SK-N-SH (cell line): ENCODE data around the gene GUCY1A1. TPM values are rescaled to one million over a fixed set of nuclear protein-coding genes. Genes with fewer than 3 reads are reported as not detected.

Experiments used
- CTCF ChIA-PET: fragments of 300-600, 350-600 bp; formaldehyde crosslinking; extraction: SDS; loops from one replicate; lab custom pipeline; 2021; lab: Yijun Ruan, JAX
- POLR2A ChIA-PET: fragments of 350-600 bp; sonication (Branson Sonifier 250); formaldehyde crosslinking; extraction: SDS; loops from one replicate; lab custom pipeline; 2020; ENCODE audit warnings: antibody characterized with exemption, inconsistent platforms; lab: Yijun Ruan, JAX
- DNase-seq: peaks from one replicate; pipeline ENCODE4 v3.0.0; 2012
- H2AFZ ChIP-seq: fragments of 200-600 bp; sonication (generic); 2 replicates; pipeline ENCODE4 v1.8.1; 2016; ENCODE audit warnings: antibody characterized with exemption, mild to moderate bottlenecking, low read depth
- H3F3A ChIP-seq: fragments of 200-600 bp; sonication (generic); replicated peaks from 2 replicates; pipeline ENCODE3; 2016; ENCODE audit warnings: antibody characterized with exemption, mild to moderate bottlenecking; ENCODE audit not compliant: insufficient read depth
- H3K27ac ChIP-seq, 2 experiments: fragments of 200-500 bp in 1 of 2; fragments of 200-600 bp in 1 of 2; sonication (Bioruptor generic) in 1 of 2; sonication (generic), shearing (Covaris generic) in 1 of 2; 2 replicates each; pipeline versions ENCODE4 v1.5.1 to v1.6.1; 2014 to 2016; ENCODE audit warnings: low read depth in 2 of 2, inconsistent platforms in 1 of 2, low read length in 1 of 2, mild to moderate bottlenecking in 1 of 2, mixed read lengths in 1 of 2
- H3K27me3 ChIP-seq: fragments of 200-600 bp; sonication (generic), shearing (Covaris generic); 2 replicates; pipeline ENCODE4 v1.6.1; 2016; ENCODE audit warnings: mixed run types; ENCODE audit not compliant: insufficient read depth
- H3K36me3 ChIP-seq, 2 experiments: fragments of 200-500 bp in 1 of 2; fragments of 200-600 bp in 1 of 2; sonication (Bioruptor generic) in 1 of 2; sonication (generic) in 1 of 2; replicated peaks in 1 of 2; 2 replicates each; pipeline versions ENCODE3 to v1.5.1; 2014 to 2016; ENCODE audit warnings: low read length in 1 of 2, mild to moderate bottlenecking in 1 of 2; ENCODE audit not compliant: insufficient read depth in 2 of 2, control insufficient read depth in 1 of 2
- H3K4me1 ChIP-seq, 2 experiments: fragments of 200-500 bp in 1 of 2; fragments of 200-600 bp in 1 of 2; sonication (Bioruptor generic) in 1 of 2; sonication (generic), shearing (Covaris generic) in 1 of 2; 2 replicates each; pipeline versions ENCODE4 v1.5.1 to v1.6.1; 2014 to 2016; ENCODE audit warnings: low read depth in 1 of 2, low read length in 1 of 2, mixed run types in 1 of 2; ENCODE audit not compliant: insufficient read depth in 2 of 2, control insufficient read depth in 1 of 2
- H3K4me2 ChIP-seq: fragments of 200-600 bp; sonication (generic), shearing (Covaris generic); 2 replicates; pipeline ENCODE4 v1.6.1; 2017; ENCODE audit warnings: mixed run types
- H3K4me3 ChIP-seq, 2 experiments: fragments of 200-500 bp in 1 of 2; fragments of 200-600 bp in 1 of 2; sonication (Bioruptor generic) in 1 of 2; sonication (generic), shearing (Covaris generic) in 1 of 2; 2 replicates each; pipeline versions ENCODE4 v1.5.1 to v1.8.1; 2014 to 2016; ENCODE audit warnings: low read depth in 2 of 2, inconsistent platforms in 1 of 2, low read length in 1 of 2, mild to moderate bottlenecking in 1 of 2, mixed read lengths in 1 of 2, moderate library complexity in 1 of 2
- H3K79me2 ChIP-seq: fragments of 200-600 bp; sonication (generic); 2 replicates; pipeline ENCODE4 v1.8.1; 2017; ENCODE audit warnings: mild to moderate bottlenecking; ENCODE audit not compliant: insufficient read depth
- H3K9ac ChIP-seq: fragments of 200-600 bp; sonication (generic); 2 replicates; pipeline ENCODE4 v1.6.1; 2017; ENCODE audit warnings: mixed run types
- H3K9me2 ChIP-seq: fragments of 200-600 bp; sonication (generic); 2 replicates; pipeline ENCODE4 v1.6.1; 2017; ENCODE audit warnings: mixed run types
- H3K9me3 ChIP-seq: fragments of 200-600 bp; sonication (generic); 2 replicates; pipeline ENCODE4 v1.6.1; 2017; ENCODE audit warnings: mixed run types, mild to moderate bottlenecking, moderate library complexity
- H4K20me1 ChIP-seq: fragments of 200-600 bp; sonication (generic); 2 replicates; pipeline ENCODE4 v1.6.1; 2017; ENCODE audit warnings: mild to moderate bottlenecking, mixed run types; ENCODE audit not compliant: insufficient read depth
- CHD2 ChIP-seq: fragments of 150-350 bp; IDR thresholded peaks from 2 replicates; pipeline ENCODE4 v1.6.1; 2018; ENCODE audit warnings: low read length; ENCODE audit not compliant: partially characterized antibody
- ELF1 ChIP-seq: IDR thresholded peaks from 2 replicates; pipeline ENCODE4 v1.4.0; 2012
- EP300 ChIP-seq, 2 experiments: IDR thresholded peaks; 2 replicates each; pipeline versions ENCODE4 v1.4.0 to v1.6.1; 2012; ENCODE audit warnings: borderline replicate concordance in 1 of 2, low read depth in 1 of 2, low read length in 1 of 2
- EZH2phosphoT487 ChIP-seq: fragments of 200-600 bp; sonication (generic); IDR thresholded peaks from 2 replicates; pipeline ENCODE4 v1.6.1; 2017; ENCODE audit warnings: low read depth, mixed run types, mild to moderate bottlenecking, antibody characterized with exemption, moderate library complexity, borderline replicate concordance
- FOXM1 ChIP-seq: IDR thresholded peaks from 2 replicates; pipeline ENCODE4 v1.4.0; 2012; ENCODE audit warnings: low read depth, mild to moderate bottlenecking
- MAX ChIP-seq: IDR thresholded peaks from 2 replicates; pipeline ENCODE4 v1.4.0; 2012; ENCODE audit warnings: low read depth
- MXI1 ChIP-seq: IDR thresholded peaks from 2 replicates; pipeline ENCODE4 v1.6.1; 2012; ENCODE audit warnings: mild to moderate bottlenecking, low read depth, low read length, improper control_type of control experiment
- NFIC ChIP-seq: IDR thresholded peaks from 2 replicates; pipeline ENCODE4 v1.4.0; 2012; ENCODE audit warnings: borderline replicate concordance
- NRF1 ChIP-seq: IDR thresholded peaks from 2 replicates; pipeline ENCODE4 v1.6.1; 2012; ENCODE audit warnings: low read depth, mild to moderate bottlenecking, low read length
- RAD21 ChIP-seq: IDR thresholded peaks from 2 replicates; pipeline ENCODE4 v1.6.1; 2012; ENCODE audit warnings: mild to moderate bottlenecking, low read length
- RFX5 ChIP-seq: IDR thresholded peaks from 2 replicates; pipeline ENCODE4 v1.6.1; 2012; ENCODE audit warnings: mild to moderate bottlenecking, improper control_type of control experiment, low read length
- SIN3A ChIP-seq: IDR thresholded peaks from 2 replicates; pipeline ENCODE4 v1.6.1; 2012; ENCODE audit warnings: low read depth, mild to moderate bottlenecking, low read length, moderate library complexity, borderline replicate concordance
- SMC3 ChIP-seq: IDR thresholded peaks from 2 replicates; pipeline ENCODE4 v1.6.1; 2012; ENCODE audit warnings: low read depth, low read length, improper control_type of control experiment
- TAF1 ChIP-seq: IDR thresholded peaks from 2 replicates; pipeline ENCODE4 v1.6.1; 2012; ENCODE audit warnings: low read depth, mild to moderate bottlenecking, low read length, moderate library complexity, borderline replicate concordance
- TCF12 ChIP-seq: IDR thresholded peaks from 2 replicates; pipeline ENCODE4 v1.4.0; 2012
- ZBTB33 ChIP-seq: IDR thresholded peaks from 2 replicates; pipeline ENCODE4 v1.4.0; 2012; ENCODE audit warnings: low read depth, borderline replicate concordance
- WGBS: methylation state at CpG from one replicate; pipeline ENCODE4 v1.1.6; 2017; ENCODE audit warnings: low lambda C conversion rate; 5-methylcytosine and 5-hydroxymethylcytosine counted together
- polyA plus RNA-seq, 3 experiments: library from polyadenylated mRNA; depleted of rRNA; stranded (reverse); fragments of >200 nt; gene quantifications; 2 replicates each; pipeline ENCODE4 v1.2.3, GENCODE V29; 2012
- TF ChIP-seq, protein P1 (sequence below): IDR thresholded peaks from 2 replicates; pipeline ENCODE4 v1.6.1; 2012; ENCODE audit warnings: mild to moderate bottlenecking, low read depth, low read length, moderate library complexity
- TF ChIP-seq, protein P2 (sequence below): IDR thresholded peaks from 2 replicates; pipeline ENCODE4 v1.4.0; 2012; ENCODE audit warnings: low read depth, borderline replicate concordance
- TF ChIP-seq, protein P3 (sequence below): fragments of 200-600 bp; sonication (generic); IDR thresholded peaks from 2 replicates; pipeline ENCODE4 v1.6.1; 2017; ENCODE audit warnings: antibody characterized with exemption, mild to moderate bottlenecking, moderate library complexity

GUCY1A1 gene
- polyA plus RNA-seq, 1 of the 3 experiments (the other 2 are of a cell fraction) = 0.03 TPM

DNA sequence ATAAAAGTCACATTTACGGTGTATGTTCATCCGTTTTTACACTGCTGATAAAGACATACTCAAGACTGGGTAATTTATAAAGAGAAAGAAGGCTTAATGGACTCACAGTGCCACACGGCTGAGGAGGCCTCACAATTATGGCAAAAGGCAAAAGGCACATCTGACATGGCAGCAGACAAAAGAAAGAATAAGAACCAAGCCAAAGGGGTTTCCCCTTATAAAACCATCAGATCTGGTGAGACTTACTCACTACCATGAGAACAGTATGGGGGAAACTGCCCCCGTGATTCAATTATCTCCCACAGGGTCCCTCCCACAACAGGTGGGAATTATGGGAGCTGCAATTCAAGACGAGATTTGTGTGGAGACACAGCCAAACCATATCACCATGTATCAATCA is 84.9 kb downstream of the GUCY1A1 start:
- Histone ChIP-seq H3K4me3 (no peak overlapping the region), H3K9ac (no peak overlapping the region), H3K9me2 (no peaks in the 10 kb centered on the region), H3K9me3 (no peaks in the 10 kb centered on the region), H3K36me3 (no peaks in the 10 kb centered on the region), H3K4me2 (no peak overlapping the region), H3K27me3 (no peaks in the 10 kb centered on the region), H3F3A (no peaks in the 10 kb centered on the region), H3K79me2 (no peaks in the 10 kb centered on the region), H3K27ac (no peak overlapping the region), H3K4me1 (no peaks in the 10 kb centered on the region), H4K20me1 (no peaks in the 10 kb centered on the region)
- ChIA-PET CTCF (no interaction called here), POLR2A (no interaction called here)
- no peak for DNase-seq
- TF ChIP-seq RAD21 (no peak), NFIC (no peak), EZH2phosphoT487 (no peak), CHD2 (no peak), FOXM1 (no peak), RFX5 (no peak), EP300 (IDR thresholded peaks at IDR 0.05; ENCODE audit: borderline replicate concordance in 1 of 2, low read depth in 1 of 2, low read length in 1 of 2) (no peak), MXI1 (no peak), TCF12 (no peak), ZBTB33 (no peak), TAF1 (no peak), SMC3 (no peak), SIN3A (no peak), ELF1 (no peak), MAX (no peak), NRF1 (no peak)
- TF ChIP-seq, protein P1, sequence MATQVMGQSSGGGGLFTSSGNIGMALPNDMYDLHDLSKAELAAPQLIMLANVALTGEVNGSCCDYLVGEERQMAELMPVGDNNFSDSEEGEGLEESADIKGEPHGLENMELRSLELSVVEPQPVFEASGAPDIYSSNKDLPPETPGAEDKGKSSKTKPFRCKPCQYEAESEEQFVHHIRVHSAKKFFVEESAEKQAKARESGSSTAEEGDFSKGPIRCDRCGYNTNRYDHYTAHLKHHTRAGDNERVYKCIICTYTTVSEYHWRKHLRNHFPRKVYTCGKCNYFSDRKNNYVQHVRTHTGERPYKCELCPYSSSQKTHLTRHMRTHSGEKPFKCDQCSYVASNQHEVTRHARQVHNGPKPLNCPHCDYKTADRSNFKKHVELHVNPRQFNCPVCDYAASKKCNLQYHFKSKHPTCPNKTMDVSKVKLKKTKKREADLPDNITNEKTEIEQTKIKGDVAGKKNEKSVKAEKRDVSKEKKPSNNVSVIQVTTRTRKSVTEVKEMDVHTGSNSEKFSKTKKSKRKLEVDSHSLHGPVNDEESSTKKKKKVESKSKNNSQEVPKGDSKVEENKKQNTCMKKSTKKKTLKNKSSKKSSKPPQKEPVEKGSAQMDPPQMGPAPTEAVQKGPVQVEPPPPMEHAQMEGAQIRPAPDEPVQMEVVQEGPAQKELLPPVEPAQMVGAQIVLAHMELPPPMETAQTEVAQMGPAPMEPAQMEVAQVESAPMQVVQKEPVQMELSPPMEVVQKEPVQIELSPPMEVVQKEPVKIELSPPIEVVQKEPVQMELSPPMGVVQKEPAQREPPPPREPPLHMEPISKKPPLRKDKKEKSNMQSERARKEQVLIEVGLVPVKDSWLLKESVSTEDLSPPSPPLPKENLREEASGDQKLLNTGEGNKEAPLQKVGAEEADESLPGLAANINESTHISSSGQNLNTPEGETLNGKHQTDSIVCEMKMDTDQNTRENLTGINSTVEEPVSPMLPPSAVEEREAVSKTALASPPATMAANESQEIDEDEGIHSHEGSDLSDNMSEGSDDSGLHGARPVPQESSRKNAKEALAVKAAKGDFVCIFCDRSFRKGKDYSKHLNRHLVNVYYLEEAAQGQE = no peak
- TF ChIP-seq, protein P2, sequence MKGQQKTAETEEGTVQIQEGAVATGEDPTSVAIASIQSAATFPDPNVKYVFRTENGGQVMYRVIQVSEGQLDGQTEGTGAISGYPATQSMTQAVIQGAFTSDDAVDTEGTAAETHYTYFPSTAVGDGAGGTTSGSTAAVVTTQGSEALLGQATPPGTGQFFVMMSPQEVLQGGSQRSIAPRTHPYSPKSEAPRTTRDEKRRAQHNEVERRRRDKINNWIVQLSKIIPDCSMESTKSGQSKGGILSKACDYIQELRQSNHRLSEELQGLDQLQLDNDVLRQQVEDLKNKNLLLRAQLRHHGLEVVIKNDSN = no peak
- TF ChIP-seq, protein P3, sequence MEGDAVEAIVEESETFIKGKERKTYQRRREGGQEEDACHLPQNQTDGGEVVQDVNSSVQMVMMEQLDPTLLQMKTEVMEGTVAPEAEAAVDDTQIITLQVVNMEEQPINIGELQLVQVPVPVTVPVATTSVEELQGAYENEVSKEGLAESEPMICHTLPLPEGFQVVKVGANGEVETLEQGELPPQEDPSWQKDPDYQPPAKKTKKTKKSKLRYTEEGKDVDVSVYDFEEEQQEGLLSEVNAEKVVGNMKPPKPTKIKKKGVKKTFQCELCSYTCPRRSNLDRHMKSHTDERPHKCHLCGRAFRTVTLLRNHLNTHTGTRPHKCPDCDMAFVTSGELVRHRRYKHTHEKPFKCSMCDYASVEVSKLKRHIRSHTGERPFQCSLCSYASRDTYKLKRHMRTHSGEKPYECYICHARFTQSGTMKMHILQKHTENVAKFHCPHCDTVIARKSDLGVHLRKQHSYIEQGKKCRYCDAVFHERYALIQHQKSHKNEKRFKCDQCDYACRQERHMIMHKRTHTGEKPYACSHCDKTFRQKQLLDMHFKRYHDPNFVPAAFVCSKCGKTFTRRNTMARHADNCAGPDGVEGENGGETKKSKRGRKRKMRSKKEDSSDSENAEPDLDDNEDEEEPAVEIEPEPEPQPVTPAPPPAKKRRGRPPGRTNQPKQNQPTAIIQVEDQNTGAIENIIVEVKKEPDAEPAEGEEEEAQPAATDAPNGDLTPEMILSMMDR = no peak
- TF ChIP-seq, all 33 proteins: peak for 0
- H2AFZ ChIP-seq = no peak overlapping the region
- WGBS = 55% methylated on average over 5 of the region's 5 CpGs
